Measurements from ENCODE around the gene MAP3K10.

The MAP3K10 gene

GRCh38 chr19:40234429-40235237, 43.4 kb downstream of the MAP3K10 start:
- no peak for DNase-seq (ENCODE audit: low read depth)
- H3K4me3 ChIP-seq (ENCODE audit: control insufficient read depth, low read depth, low read length) = no peak overlapping the region
- no peak for TF ChIP-seq CTCF (IDR thresholded peaks at IDR 0.05; ENCODE audit: control insufficient read depth, insufficient read depth, low read depth, low read length, missing control alignments)

- no peak for DNase-seq (ENCODE audit: low read depth)
- TF ChIP-seq CTCF (IDR thresholded peaks at IDR 0.05; ENCODE audit: control insufficient read depth, insufficient read depth, low read depth, low read length, missing control alignments) = peak; percentile 6
Observed at GRCh38 chr19:40235238-40236025, 44.2 kb downstream of the MAP3K10 start.

GRCh38 chr19:40236026-40236355, 44.8 kb downstream of the MAP3K10 start:
- no peak for DNase-seq (ENCODE audit: low read depth)
- TF ChIP-seq CTCF (IDR thresholded peaks at IDR 0.05; ENCODE audit: control insufficient read depth, insufficient read depth, low read depth, low read length, missing control alignments) = no peak

More at GRCh38 chr19:40235238-40236025, 44.2 kb downstream of the MAP3K10 start:
- H3K4me3 ChIP-seq (ENCODE audit: control insufficient read depth, low read depth, low read length) = no peak overlapping the region

GRCh38 chr19:40236366-40236765, 45.1 kb downstream of the MAP3K10 start:
- no peak for DNase-seq (ENCODE audit: low read depth)
- no peak overlapping the region for H3K4me3 ChIP-seq (ENCODE audit: control insufficient read depth, low read depth, low read length)
- TF ChIP-seq CTCF (IDR thresholded peaks at IDR 0.05; ENCODE audit: control insufficient read depth, insufficient read depth, low read depth, low read length, missing control alignments) = no peak

More at GRCh38 chr19:40236026-40236355, 44.8 kb downstream of the MAP3K10 start:
- H3K4me3 ChIP-seq (ENCODE audit: control insufficient read depth, low read depth, low read length) = no peak overlapping the region

GRCh38 chr19:40237791-40238190, 46.6 kb downstream of the MAP3K10 start:
- no peak for DNase-seq (ENCODE audit: low read depth)
- no peak overlapping the region for H3K4me3 ChIP-seq (ENCODE audit: control insufficient read depth, low read depth, low read length)
- no peak for TF ChIP-seq CTCF (IDR thresholded peaks at IDR 0.05; ENCODE audit: control insufficient read depth, insufficient read depth, low read depth, low read length, missing control alignments)

GRCh38 chr19:40238775-40239174, 47.5 kb downstream of the MAP3K10 start:
- H3K4me3 ChIP-seq (ENCODE audit: control insufficient read depth, low read depth, low read length) = no peak overlapping the region
- TF ChIP-seq CTCF (IDR thresholded peaks at IDR 0.05; ENCODE audit: control insufficient read depth, insufficient read depth, low read depth, low read length, missing control alignments) = no peak
- DNase-seq (ENCODE audit: low read depth) = no peak
